LNCAP (cell line): ENCODE measurements around the gene CDC25B.

Experiments
- CTCF ChIP-seq: fragments of 450-650 bp; IDR thresholded peaks from 2 replicates; pipeline ENCODE4 v1.5.1; 2017; ENCODE audit warnings: mild to moderate bottlenecking

CDC25B gene

GRCh38 chr20:3758566-3758965 is 37.5 kb upstream of the CDC25B start:
- TF ChIP-seq CTCF = no peak

- no peak for TF ChIP-seq CTCF
Measured at GRCh38 chr20:3759316-3759823, 36.7 kb upstream of the CDC25B start.

- TF ChIP-seq CTCF = no peak
Measured at GRCh38 chr20:3759884-3760283, 36.2 kb upstream of the CDC25B start.

GRCh38 chr20:3760655-3761348 is 35.3 kb upstream of the CDC25B start:
- no peak for TF ChIP-seq CTCF

GRCh38 chr20:3763671-3764601 is 32.2 kb upstream of the CDC25B start:
- no peak for TF ChIP-seq CTCF

- TF ChIP-seq CTCF = no peak
Measured at GRCh38 chr20:3764659-3765058, 31.5 kb upstream of the CDC25B start.

GRCh38 chr20:3765171-3765882 is 30.8 kb upstream of the CDC25B start:
- TF ChIP-seq CTCF = no peak
